Lung (tissue), 12 donors: ENCODE measurements around the gene ANKRD11. TPM values are rescaled to one million over a fixed set of nuclear protein-coding genes. Genes with fewer than 3 reads are reported as not detected.

ENCODE experiments used
- ATAC-seq: fragments of 200-7000 bp; cut with Tn5 transposase; one replicate; pipeline ENCODE4 v1.9.1; 2020; ENCODE audit warnings: moderate number of reproducible peaks; ENCODE audit not compliant: insufficient read depth, low FRiP score
- DNase-seq, 3 donors: peaks; one replicate each; pipeline ENCODE4 v3.0.0-alpha.2; 2013 to 2017
- H3K27ac ChIP-seq, 2 donors: one replicate each; pipeline ENCODE4 v1.5.1; 2013; ENCODE audit warnings: mild to moderate bottlenecking in 2 of 2, moderate library complexity in 2 of 2, control low read depth in 1 of 2, inconsistent platforms in 1 of 2, low read depth in 1 of 2, low read length in 1 of 2
- H3K27me3 ChIP-seq, 3 donors: one replicate each; pipeline ENCODE4 v1.5.1; 2013; ENCODE audit warnings: low read length in 2 of 3; ENCODE audit not compliant: control insufficient read depth in 3 of 3, insufficient read depth in 3 of 3
- H3K36me3 ChIP-seq, 4 donors: one replicate each; pipeline ENCODE4 v1.5.1; 2013; ENCODE audit warnings: low read length in 4 of 4, mild to moderate bottlenecking in 1 of 4, moderate library complexity in 1 of 4; ENCODE audit not compliant: control insufficient read depth in 4 of 4, insufficient read depth in 4 of 4
- H3K4me1 ChIP-seq, 5 donors: one replicate each; pipeline ENCODE4 v1.5.1; 2013; ENCODE audit warnings: low read length in 5 of 5, mild to moderate bottlenecking in 2 of 5, moderate library complexity in 1 of 5; ENCODE audit not compliant: control insufficient read depth in 5 of 5, insufficient read depth in 5 of 5
- H3K4me3 ChIP-seq: one replicate; pipeline ENCODE4 v1.5.1; 2013; ENCODE audit warnings: mild to moderate bottlenecking, control low read depth, moderate library complexity
- H3K9ac ChIP-seq, 2 donors: one replicate each; pipeline ENCODE4 v1.5.1; 2013; ENCODE audit warnings: low read length in 2 of 2, control low read depth in 1 of 2; ENCODE audit not compliant: insufficient read depth in 1 of 2
- H3K9me3 ChIP-seq, 4 donors: one replicate each; pipeline ENCODE4 v1.5.1; 2013; ENCODE audit warnings: low read length in 3 of 4, mild to moderate bottlenecking in 1 of 4, moderate library complexity in 1 of 4; ENCODE audit not compliant: control insufficient read depth in 4 of 4, insufficient read depth in 3 of 4
- CTCF ChIP-seq: IDR thresholded peaks from 2 replicates; pipeline ENCODE4 v1.5.1; 2012; ENCODE audit warnings: mild to moderate bottlenecking; ENCODE audit errors: control extremely low read depth, extremely low read depth
- WGBS, 2 donors: extraction: QIAGEN DNeasy Blood & Tissue Kit; methylation state at CpG; one replicate each; pipeline ENCODE4 v1.1.7; 2013; 5-methylcytosine and 5-hydroxymethylcytosine counted together
- polyA plus RNA-seq, 2 donors: library from polyadenylated mRNA; stranded (reverse); fragments of 200-250 nt; gene quantifications; one replicate each; pipeline ENCODE4 v1.2.1, GENCODE V29; 2013
- total RNA-seq, 2 donors: library from RNA; depleted of rRNA in 1 of 2; stranded (reverse); fragments of >200 nt in 1 of 2; gene quantifications; one replicate each; pipeline ENCODE4 v1.2.1, GENCODE V29; 2014 to 2021
- donor health status: control.
- donor health status: control.
- donor health status: Bipolar disorder and iron deficiency.
- donor health status: healthy.
- donor health status: DM: yes; HTN: yes; CAD: no.

ANKRD11 gene
- total and polyA plus RNA-seq, 4 donors, result 58.5 to 162 (median 89.5) TPM

- no peak for TF ChIP-seq CTCF
- H3K27me3 ChIP-seq, result no peaks in the 10 kb centered on the region
- ATAC-seq (no peak), DNase-seq (no peak)
- H3K27ac ChIP-seq, result no peak overlapping the region
- no peaks in the 10 kb centered on the region for H3K9me3 ChIP-seq
- H3K36me3 ChIP-seq, result peaks cover 7 to 73% (median 27%) of the 10 kb centered on the region in 4 donors
- H3K9ac ChIP-seq, result no peak overlapping the region
- 95 to 97% methylated on average over 27 to 30 of the region's 30 CpGs for WGBS, 2 donors
- no peaks in the 10 kb centered on the region for H3K4me1 ChIP-seq
- H3K4me3 ChIP-seq, result no peak overlapping the region
Observed at GRCh38 chr16:89274561-89275283, 215.6 kb downstream of the ANKRD11 start.

GRCh38 chr16:89273741-89274472 lies 216.5 kb downstream of the ANKRD11 start:
- Histone ChIP-seq H3K4me1 (no peaks in the 10 kb centered on the region), H3K4me3 (no peak overlapping the region), H3K27me3 (no peaks in the 10 kb centered on the region), H3K36me3 (peaks cover 7 to 70% (median 30%) of the 10 kb centered on the region in 4 donors), H3K9ac (no peak overlapping the region), H3K9me3 (no peaks in the 10 kb centered on the region), H3K27ac (no peak overlapping the region)
- DNase-seq, result no peak
- 95 to 97% methylated on average over 19 of the region's 19 CpGs for WGBS, 2 donors
- no peak for TF ChIP-seq CTCF
- ATAC-seq, result no peak

GRCh38 chr16:89272631-89273030 lies 217.7 kb downstream of the ANKRD11 start:
- no peak for DNase-seq
- Histone ChIP-seq H3K27ac (no peak overlapping the region), H3K4me3 (no peak overlapping the region), H3K9me3 (no peaks in the 10 kb centered on the region), H3K9ac (no peak overlapping the region), H3K27me3 (no peaks in the 10 kb centered on the region), H3K36me3 (peaks cover 7 to 61% (median 28%) of the 10 kb centered on the region in 4 donors), H3K4me1 (no peaks in the 10 kb centered on the region)
- TF ChIP-seq CTCF, result no peak
- WGBS, 2 donors, result 97 to 98% methylated on average over 6 of the region's 6 CpGs
- ATAC-seq, result no peak
